G401 (cell line): ENCODE measurements around the gene ACSF2. TPM values are rescaled to one million over a fixed set of nuclear protein-coding genes. Genes with fewer than 3 reads are reported as not detected.
A peak's percentile ranks its signal among the peaks of the same experiment; 100 is the strongest.

Source experiments
- DNase-seq: peaks from one replicate; pipeline ENCODE4 v3.0.0-alpha.2; 2015; ENCODE audit warnings: low spot score
- in situ Hi-C: cut with HindIII; loops from 2 replicates; pipeline ENCODE4 v1.10.0; 2016; ENCODE audit warnings: low sequenced_read_pairs, mixed read lengths
- total RNA-seq: library from RNA; depleted of rRNA; stranded (reverse); fragments of >200 nt; shearing (Covaris generic); gene quantifications from 2 replicates; pipeline ENCODE4 v1.2.3, GENCODE V29; 2014

ACSF2 gene
- total RNA-seq, 1 experiment from 2014 or later = 58.8 TPM

DNA sequence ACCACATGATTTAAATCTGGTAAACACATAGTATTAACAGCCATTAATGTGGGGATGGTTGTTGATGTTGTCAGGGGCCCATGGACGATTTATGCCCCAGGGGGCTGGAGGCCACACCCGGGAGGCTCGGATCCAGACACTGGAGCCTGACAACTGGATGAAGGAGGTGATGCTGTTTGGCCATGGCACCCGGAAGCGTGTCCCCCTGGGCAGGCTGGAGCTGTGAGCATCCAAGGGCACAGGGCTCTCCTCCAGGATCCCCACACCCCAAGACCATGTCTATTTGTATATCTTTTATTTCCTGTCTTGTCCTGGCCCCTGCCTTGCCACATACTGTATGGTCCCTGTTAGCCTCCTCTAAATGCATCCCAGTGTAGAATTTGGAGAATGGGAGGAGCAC, 57.2 kb downstream of the ACSF2 start:
- in situ Hi-C loops = no loop called here
- no peak for DNase-seq

DNA sequence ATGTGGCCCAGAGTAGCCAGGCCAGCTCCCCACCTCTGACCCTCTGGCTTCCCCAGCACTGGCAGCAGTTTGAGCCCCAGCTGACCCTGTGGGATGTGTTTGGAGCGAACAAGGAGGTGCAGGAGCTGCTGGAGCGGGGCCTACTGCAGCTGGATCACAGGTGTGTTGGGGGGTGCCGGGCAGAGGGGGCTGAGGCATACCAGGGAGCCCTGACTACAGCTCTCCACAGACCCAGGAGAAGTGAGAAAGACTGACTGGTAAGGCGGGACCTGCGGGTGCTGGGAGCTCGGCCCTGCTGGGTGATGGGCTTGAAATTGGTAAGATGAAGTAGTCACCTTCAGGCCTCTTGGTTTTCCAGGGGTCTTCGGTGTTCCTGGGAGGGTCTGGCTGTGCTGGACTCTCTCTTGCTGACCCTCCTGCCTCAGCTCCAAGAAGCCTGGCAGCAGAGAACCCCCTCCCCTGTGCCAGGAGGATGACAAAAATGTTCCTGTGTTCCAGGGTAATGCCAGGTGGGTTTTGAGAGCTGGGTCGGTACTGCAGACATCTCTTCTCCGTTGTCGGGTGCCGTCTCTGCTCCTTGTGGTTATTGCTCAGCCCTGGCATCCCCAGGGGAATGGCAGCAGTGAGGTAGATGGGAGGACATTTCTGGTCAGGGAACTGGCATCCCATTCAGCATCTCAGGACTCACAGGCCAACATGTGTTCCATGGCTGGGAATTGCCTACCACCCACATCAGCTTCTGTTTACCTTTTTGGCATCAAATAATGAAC, 58.6 kb downstream of the ACSF2 start:
- in situ Hi-C loops = no loop called here
- DNase-seq = no peak

DNA sequence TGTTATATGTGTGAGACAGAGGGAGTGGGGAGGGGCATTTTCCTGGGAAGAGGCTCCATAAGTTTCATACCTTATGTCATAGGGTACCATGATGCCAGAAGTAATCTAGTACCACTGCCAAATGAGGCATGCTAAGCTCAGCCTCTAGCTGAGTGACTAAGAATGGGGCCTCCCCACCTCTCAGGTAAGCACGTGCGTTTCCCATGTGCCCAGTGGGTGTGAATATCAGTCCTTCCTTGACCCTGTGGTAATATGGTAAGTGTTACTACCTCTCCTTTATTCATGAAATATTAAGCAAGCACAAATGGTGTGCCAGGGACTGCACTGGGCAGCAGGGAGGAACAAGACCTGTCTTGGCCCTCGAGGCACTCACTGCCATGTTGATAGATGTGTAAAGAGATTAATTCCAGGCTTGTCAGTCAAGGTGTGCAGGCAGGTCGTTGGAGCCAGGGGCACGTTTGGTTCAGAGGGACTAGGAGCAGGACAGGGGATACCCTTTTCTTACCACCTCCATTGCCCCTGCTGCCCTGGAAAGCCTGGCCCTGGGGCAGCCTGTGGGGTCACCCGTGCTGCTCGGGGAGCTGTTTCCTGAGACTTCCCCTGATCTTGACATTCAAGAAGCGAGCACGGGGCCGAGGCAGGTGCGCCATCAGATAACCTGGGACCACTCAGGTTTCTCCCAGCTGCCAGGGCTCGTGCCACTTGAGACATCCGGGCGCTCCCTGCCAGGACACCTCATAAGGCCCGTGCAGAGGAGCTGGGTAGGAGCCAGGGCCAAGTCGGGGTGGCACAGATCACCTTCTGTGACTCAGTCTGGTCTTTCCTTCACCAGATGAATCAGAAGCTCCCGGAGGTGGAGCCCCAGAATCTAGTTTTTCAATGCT, 61.4 kb downstream of the ACSF2 start:
- DNase-seq = no peak
- in situ Hi-C loops = no loop called here

DNA sequence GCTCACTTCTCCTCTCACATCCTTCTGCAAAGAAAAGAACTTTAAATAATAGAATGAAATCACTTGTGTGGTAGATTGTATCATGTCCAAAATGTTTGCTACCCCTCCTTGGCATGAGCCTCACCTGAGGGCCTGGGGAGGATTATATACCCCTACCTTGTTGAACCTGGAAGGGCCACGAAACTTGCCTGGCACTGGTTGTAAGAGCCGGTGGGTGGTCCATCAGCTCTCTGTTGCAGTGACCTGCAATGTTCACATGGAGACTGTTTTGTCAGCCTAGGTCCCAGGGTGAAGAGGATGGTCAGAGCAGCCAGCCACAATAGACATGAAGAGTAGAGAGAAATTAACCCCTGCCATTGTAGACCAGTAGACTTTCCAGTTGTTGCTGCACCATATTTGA, 62.9 kb downstream of the ACSF2 start:
- DNase-seq = no peak
- in situ Hi-C loops = no loop called here

DNA sequence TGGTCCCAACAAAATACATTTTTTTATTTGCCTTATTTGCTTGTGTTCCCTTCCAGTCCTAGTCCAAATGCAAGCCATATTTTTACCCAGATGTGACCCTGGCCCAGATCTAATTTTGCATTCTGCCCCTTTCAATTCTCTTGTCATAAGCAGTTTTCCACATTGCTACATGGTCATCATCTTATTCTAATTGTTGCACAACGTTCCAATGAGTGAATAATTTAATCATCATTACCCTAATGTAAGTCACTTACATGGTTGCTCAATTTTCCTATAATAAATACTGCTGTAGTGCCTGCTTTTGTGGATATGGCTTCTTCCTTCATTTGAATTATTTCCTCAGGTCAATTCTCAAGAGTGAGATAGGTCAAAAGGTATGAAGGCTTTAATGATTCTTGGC, 65.5 kb downstream of the ACSF2 start:
- in situ Hi-C loops = no loop called here
- DNase-seq = no peak

DNA sequence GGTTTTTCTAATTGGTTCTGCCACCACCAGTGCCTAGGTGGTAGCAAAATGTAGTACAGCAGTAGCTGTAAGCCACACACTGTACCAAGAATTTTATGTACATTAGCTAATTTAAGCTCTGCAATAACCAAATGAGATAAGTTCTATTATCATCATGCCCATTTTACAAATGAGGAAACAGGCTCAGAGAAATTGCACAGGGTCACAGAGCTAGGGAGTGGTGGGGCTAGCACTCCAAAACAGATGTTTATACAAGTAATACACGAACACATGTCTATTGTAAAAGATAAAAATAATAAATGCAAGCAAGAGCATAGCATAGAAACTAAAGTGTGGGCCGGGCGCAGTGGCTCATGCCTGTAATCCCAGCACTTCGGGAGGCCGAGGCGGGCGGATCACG, 66.2 kb downstream of the ACSF2 start:
- no peak for DNase-seq
- in situ Hi-C loops = no loop called here

DNA sequence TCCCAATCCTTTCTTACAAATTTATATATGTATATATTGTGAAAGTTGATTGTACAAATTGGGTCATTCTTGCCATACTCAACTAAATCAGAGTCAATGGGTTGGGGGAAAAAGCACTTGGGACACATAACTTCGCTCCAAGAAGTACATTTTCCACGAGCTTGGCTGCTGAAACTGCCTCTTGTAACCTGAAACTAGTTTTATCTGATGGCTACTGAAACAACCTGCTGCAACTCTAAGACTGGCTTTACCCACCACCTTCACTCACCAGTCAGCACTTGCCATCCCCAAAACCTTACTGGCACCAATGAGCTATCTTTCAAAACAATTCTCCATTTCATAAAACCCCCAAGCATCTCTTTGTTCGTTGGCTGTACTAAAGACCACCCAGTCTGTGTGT, 67.7 kb downstream of the ACSF2 start:
- no peak for DNase-seq
- in situ Hi-C loops = no loop called here

DNA sequence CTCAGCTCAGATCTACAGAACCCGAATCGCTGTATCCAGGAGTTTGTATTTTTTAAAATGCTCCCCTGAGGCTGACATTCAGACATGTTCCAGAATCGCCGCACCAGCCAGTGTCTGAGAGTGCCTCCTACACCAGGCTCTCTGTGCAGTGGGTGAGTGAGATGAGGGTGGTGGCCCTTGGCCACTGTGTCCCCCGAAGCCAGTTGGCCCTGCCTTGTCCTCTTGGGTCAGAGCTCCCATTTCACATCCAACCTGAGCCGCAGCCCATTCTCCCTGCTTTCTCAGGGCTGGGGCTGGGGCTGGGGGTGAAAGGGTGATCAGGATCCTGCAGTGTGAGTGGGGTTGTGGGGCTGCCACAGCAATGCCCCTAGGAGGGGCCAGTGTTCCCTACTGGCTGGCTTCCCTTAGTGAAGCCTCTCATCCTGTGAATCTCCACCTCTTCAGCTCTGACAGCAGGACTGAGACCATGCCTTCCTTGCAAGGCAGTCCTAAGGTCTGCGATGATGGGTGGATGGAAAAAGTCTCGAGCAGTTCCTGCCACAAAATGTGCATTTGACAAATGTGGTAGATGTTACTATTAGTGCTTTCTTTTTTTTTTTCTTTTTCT, 69.3 kb downstream of the ACSF2 start:
- DNase-seq = no peak
- in situ Hi-C loops = no loop called here

DNA sequence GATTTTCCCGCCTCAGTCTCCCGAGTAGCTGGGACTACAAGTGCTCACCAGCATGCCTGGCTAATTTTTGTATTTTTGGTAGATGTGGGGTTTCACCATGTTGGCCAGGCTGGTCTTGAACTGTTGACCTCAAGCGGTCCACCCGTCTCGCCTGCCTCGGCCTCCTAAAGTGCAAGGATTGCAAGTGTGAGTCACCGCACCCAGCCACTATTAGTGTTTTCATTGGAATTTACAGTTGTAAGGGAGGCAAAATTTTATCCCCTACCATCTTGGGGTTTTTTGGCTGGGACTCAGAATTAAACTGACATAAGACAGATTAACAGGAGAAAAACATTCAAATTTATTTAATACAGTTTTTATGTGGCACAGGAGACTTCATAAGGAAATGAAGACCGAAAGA, 69.9 kb downstream of the ACSF2 start:
- DNase-seq = no peak
- in situ Hi-C loops = no loop called here

DNA sequence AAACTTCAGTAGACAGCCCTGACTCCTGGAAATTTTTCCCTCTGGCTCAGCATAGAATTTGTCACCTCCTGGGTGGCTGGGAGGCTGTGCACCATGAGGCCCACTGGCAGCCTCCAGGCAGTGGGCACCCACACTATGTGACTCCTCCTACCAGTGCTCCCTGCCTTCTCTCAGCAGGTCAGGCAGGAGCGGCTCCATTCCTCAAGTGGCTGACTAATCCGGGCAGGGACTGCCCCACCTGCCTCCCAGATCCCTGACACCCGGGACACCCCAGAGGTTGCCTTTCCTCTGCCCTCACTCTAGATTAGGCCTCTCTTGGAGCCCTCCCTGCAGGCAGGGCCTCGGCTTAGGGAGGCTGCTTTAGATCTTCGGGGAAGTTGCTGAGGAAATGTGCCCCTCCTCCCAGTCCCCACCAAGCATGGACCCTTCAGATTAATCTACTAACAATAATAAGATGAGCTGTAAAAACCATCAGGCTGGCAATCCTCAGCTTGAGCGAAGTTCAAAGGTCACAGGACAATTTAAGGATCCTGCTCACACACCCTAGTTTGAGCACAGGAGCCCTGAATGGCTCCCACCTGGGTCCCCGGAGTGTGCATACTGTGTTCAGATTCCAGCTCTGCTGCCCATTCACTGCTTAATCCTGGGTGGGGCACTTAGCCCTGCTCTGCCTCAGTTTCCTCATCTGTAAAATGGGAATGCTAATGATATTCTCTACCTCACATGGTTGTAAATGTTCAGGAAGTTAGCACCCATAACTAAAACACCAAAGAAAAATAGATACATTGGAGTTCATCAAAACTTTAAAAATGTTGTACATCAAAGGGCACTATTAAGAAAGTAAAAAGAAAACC, 72.2 kb downstream of the ACSF2 start:
- no peak for DNase-seq
- in situ Hi-C loops = no loop called here

DNA sequence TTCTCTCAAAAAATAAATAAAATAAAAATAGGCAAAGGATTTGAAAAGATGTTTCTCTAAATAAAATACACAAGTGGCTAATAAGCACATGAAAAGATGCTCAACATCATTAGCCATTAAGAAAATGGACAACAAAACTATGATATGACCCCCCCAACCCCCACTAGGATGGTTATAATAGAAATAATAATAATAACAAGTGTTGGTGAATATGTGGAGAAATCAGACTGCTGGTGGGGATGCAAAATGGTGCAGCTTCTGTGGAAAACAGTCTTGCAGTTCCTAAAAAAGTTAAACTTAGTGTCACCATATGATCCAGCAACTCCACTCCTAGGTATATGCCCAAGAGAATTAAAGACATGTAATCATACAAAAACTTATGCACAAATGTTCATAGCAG, 73.3 kb downstream of the ACSF2 start:
- no peak for DNase-seq
- in situ Hi-C loops = no loop called here

DNA sequence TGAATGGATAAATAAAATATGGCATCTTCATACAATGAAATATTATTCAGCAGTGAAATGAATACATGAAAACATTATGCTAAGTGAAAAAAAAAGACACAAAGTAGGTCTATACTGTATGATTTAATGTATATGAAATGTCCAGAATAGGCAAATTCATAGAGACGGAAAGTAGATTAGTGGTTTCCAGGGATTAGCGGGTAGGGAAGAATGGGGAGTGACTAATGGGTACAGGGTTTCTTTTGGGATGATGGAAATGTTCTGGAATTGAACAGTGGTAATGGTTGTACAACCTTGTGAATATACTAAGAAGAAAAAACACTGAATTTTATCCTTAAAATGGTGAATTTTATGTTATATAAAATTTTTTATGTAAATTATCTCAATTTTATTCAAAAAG, 73.7 kb downstream of the ACSF2 start:
- in situ Hi-C loops = no loop called here
- DNase-seq = no peak

DNA sequence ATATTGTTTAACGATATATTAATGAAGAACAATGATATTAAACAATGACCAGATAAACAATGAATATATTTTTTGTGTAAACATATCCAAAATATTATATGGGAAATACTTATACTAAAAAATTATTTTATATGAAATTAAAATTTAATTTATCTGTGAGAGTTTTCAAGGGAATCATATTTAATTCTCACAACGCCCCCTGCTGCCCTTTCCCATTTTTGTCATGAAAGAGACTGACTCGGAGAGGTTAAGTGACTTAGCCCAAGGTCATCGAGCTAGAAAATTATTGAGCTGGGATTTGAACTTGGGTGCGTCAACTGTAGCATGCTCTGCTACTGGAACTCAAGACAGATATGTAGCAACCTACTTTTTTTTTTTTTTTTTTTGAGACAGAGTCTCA, 75.0 kb downstream of the ACSF2 start:
- no peak for DNase-seq
- in situ Hi-C loops = no loop called here

DNA sequence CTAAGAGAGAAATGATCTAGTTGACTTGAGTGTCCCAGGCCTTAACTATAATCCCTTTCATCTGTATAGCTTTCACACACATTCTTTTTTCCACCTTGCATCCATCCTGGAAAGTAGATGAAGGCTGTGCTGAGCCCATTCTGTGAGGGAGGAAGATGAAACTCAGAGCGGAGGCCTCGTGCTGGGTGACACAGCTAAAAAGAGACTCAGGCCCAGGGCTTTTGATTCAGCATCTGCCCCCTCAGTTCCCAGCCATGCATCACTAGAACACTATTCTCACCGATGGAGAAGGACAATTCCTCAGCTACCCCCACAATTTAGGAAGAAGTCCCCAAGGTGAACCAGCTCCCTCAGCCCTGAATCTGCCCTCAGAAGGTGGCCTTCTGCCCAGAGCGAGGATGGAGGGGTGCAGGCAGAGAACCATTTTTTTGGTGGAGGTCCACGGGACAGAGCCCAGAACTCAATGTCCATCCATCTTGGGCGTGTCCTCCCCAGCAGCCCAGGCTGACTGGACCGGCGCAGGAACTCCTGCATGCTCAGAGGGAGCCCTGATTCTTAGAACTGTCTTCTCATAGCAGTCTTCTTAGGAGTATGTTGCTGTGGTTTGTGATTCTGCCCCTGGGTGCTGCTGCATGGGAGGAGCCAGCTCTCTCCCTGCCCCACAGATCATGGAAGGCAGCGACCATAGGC, 76.4 kb downstream of the ACSF2 start:
- DNase-seq = no peak
- in situ Hi-C loops = no loop called here

DNA sequence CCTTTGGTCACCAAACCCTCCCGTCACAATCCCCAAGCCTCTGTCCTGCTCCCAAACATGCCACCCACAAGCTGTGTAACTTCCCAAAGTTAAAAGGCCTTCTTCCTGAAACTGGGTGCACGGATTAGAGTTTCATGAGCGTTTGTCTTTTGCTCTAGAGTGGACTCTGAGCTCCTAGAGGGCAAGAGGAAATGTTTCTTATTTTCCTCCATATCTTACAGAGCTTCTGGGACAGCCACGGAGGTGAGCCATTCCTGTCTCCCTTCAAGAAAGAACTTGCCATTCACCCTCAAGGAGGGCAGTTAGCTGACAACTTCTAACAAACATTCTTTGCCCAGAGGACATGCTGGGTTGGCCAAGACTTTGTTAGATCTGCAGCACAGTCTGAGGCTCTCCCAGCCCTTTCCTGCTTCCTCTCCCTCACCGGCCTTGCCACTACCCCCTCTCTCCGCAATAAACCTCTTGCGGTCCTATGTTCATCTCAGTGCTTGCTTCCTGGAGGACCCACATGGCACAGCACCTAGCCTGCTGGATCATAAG, 79.6 kb downstream of the ACSF2 start:
- in situ Hi-C loops = no loop called here
- no peak for DNase-seq

DNA sequence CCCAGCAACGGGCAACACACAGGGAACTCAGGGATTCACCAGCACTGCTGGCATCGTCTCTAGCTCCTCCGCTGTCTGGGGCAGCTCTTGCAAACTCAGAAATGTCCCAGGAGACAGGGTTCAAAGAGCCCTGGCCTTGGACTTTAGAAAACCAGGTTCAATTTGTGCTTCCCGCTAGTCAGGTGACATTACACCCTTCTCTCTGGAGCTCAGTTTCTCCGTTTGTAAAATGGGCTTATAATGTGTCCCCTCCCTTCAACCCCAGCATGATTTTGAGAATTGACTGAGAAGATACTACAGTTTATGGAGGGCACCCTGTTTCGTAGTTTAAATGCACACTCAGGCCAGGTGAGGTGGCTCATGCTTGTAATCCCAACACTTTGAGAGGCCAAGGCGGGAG, 80.3 kb downstream of the ACSF2 start:
- no peak for DNase-seq
- in situ Hi-C loops = no loop called here

DNA sequence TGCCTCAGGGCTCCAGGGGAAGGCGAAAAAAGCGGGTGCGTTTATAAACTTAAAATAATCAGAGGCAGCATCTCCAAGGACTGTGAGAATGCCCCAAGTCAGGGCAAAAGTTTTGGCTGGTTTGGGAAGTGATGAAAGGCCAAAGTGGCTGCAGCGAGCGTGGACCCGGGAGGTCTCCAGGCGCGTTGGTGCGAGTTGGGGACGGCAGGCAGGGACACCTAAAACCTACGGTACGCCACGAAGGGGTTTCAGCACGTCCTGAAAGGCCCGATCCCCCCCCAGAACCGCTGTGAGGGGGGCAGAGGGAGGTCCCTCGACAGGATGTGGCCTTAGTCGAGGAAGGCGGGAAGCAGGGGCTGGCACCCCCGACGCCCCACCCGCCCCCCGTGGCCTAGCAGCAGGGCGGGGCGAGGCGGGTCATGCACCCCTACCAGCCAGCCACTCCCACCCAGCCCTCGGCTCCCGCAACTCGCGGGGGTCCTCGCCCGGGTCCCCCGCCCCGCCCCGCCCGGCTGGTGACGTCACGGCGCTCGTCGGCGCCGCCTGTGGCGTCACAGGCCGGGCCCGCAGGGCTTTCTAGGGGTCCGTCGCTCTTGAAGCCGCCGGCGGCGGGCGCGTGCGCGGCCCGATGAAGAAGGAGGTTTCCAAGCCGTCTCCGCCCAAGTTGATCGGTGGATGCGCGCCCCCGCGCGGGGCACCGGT, 82.0 kb downstream of the ACSF2 start, which contains the start of gene MYCBPAP:
Gene MYCBPAP, plus strand, starts transcription at position 569 of the 702 bp plus-strand sequence. CDS start 236 bp downstream, outside the sequence.
- in situ Hi-C loops = no loop called here
- DNase-seq = peak; percentile 79
